ENCODE results near the gene NSMCE3. TPM values are rescaled to one million over a fixed set of nuclear protein-coding genes. Genes with fewer than 3 reads are reported as not detected.

The NSMCE3 gene
- total and polyA plus RNA-seq, 2 donors from 2014 or later: 6.3 to 6.5 TPM

- no peak for TF ChIP-seq CTCF (IDR thresholded peaks at IDR 0.05; ENCODE audit: borderline replicate concordance, extremely low read depth, insufficient read depth)
- H3K36me3 ChIP-seq (ENCODE audit: control insufficient read depth in 2 of 3, insufficient read depth in 3 of 3, low read length in 3 of 3): no peaks in the 10 kb centered on the region
- FAIRE-seq (no peak), DNase-seq (no peak)
- H3K9me3 ChIP-seq (ENCODE audit: control insufficient read depth in 2 of 3, insufficient read depth in 1 of 3, low read length in 3 of 3): no peaks in the 10 kb centered on the region
- no peak overlapping the region for H3K9ac ChIP-seq (ENCODE audit: low read length in 3 of 3)
- no peak overlapping the region for H3K27ac ChIP-seq (ENCODE audit: low read depth in 2 of 2, low read length in 2 of 2)
- H3K4me3 ChIP-seq (ENCODE audit: low read length in 3 of 3): no peak overlapping the region
- H3K4me1 ChIP-seq (ENCODE audit: control insufficient read depth in 2 of 3, insufficient read depth in 2 of 3, low read depth in 1 of 3, low read length in 3 of 3): no peaks in the 10 kb centered on the region
- intact Hi-C loops (cut with DNase I): no loop called here
- no peaks in the 10 kb centered on the region for H3K27me3 ChIP-seq (ENCODE audit: control insufficient read depth, insufficient read depth, low read length)
These were observed 6.2 kb upstream of the NSMCE3 start for GRCh38 chr15:29275855-29276254.

GRCh38 chr15:29274946-29275345, 5.3 kb upstream of the NSMCE3 start:
- no peak overlapping the region for H3K4me3 ChIP-seq (ENCODE audit: low read length in 3 of 3)
- intact Hi-C loops (cut with DNase I): no loop called here
- H3K9me3 ChIP-seq (ENCODE audit: control insufficient read depth in 2 of 3, insufficient read depth in 1 of 3, low read length in 3 of 3): no peaks in the 10 kb centered on the region
- H3K36me3 ChIP-seq (ENCODE audit: control insufficient read depth in 2 of 3, insufficient read depth in 3 of 3, low read length in 3 of 3): no peaks in the 10 kb centered on the region
- no peak overlapping the region for H3K27ac ChIP-seq (ENCODE audit: low read depth in 2 of 2, low read length in 2 of 2)
- peaks cover 0 to 4% (median 0%) of the 10 kb centered on the region in 3 donors for H3K4me1 ChIP-seq (ENCODE audit: control insufficient read depth in 2 of 3, insufficient read depth in 2 of 3, low read depth in 1 of 3, low read length in 3 of 3)
- DNase-seq (no peak), FAIRE-seq (no peak)
- TF ChIP-seq CTCF (IDR thresholded peaks at IDR 0.05; ENCODE audit: borderline replicate concordance, extremely low read depth, insufficient read depth): no peak
- no peak overlapping the region for H3K9ac ChIP-seq (ENCODE audit: low read length in 3 of 3)
- no peaks in the 10 kb centered on the region for H3K27me3 ChIP-seq (ENCODE audit: control insufficient read depth, insufficient read depth, low read length)

GRCh38 chr15:29272219-29272618, 2.6 kb upstream of the NSMCE3 start:
- TF ChIP-seq CTCF (IDR thresholded peaks at IDR 0.05; ENCODE audit: borderline replicate concordance, extremely low read depth, insufficient read depth): no peak
- H3K9ac ChIP-seq (ENCODE audit: low read length in 3 of 3): no peak overlapping the region
- DNase-seq: no peak
- no peaks in the 10 kb centered on the region for H3K9me3 ChIP-seq (ENCODE audit: control insufficient read depth in 2 of 3, insufficient read depth in 1 of 3, low read length in 3 of 3)
- no peaks in the 10 kb centered on the region for H3K27me3 ChIP-seq (ENCODE audit: control insufficient read depth, insufficient read depth, low read length)
- no peak overlapping the region for H3K27ac ChIP-seq (ENCODE audit: low read depth in 2 of 2, low read length in 2 of 2)
- no peak for FAIRE-seq
- peaks cover 0 to 9% (median 3%) of the 10 kb centered on the region in 3 donors for H3K4me1 ChIP-seq (ENCODE audit: control insufficient read depth in 2 of 3, insufficient read depth in 2 of 3, low read depth in 1 of 3, low read length in 3 of 3)
- intact Hi-C loops (cut with DNase I): no loop called here
- no peaks in the 10 kb centered on the region for H3K36me3 ChIP-seq (ENCODE audit: control insufficient read depth in 2 of 3, insufficient read depth in 3 of 3, low read length in 3 of 3)
- no peak overlapping the region for H3K4me3 ChIP-seq (ENCODE audit: low read length in 3 of 3)

- FAIRE-seq (no peak), DNase-seq (peak in 1 of 5 donors; percentile 6)
- no peak overlapping the region for H3K9ac ChIP-seq (ENCODE audit: low read length in 3 of 3)
- no peaks in the 10 kb centered on the region for H3K36me3 ChIP-seq (ENCODE audit: control insufficient read depth in 2 of 3, insufficient read depth in 3 of 3, low read length in 3 of 3)
- H3K27me3 ChIP-seq (ENCODE audit: control insufficient read depth, insufficient read depth, low read length): no peaks in the 10 kb centered on the region
- no peak overlapping the region for H3K27ac ChIP-seq (ENCODE audit: low read depth in 2 of 2, low read length in 2 of 2)
- intact Hi-C loops (cut with DNase I): no loop called here
- peak overlapping the region in 1 of 3 donors; percentile 87 for H3K4me3 ChIP-seq (ENCODE audit: low read length in 3 of 3)
- no peaks in the 10 kb centered on the region for H3K9me3 ChIP-seq (ENCODE audit: control insufficient read depth in 2 of 3, insufficient read depth in 1 of 3, low read length in 3 of 3)
- no peak for TF ChIP-seq CTCF (IDR thresholded peaks at IDR 0.05; ENCODE audit: borderline replicate concordance, extremely low read depth, insufficient read depth)
- H3K4me1 ChIP-seq (ENCODE audit: control insufficient read depth in 2 of 3, insufficient read depth in 2 of 3, low read depth in 1 of 3, low read length in 3 of 3): peaks cover 0 to 9% (median 3%) of the 10 kb centered on the region in 3 donors
These were observed 1.4 kb upstream of the NSMCE3 start for GRCh38 chr15:29270976-29271375.

Data from kidney (tissue), 14 donors.